Liver (tissue), 9 donors: ENCODE measurements around the gene HOXA7. TPM values are rescaled to one million over a fixed set of nuclear protein-coding genes. Genes with fewer than 3 reads are reported as not detected.

Experiments used
- DNase-seq: peaks from one replicate; pipeline ENCODE4 v3.0.0-alpha.2; 2017; ENCODE audit warnings: low spot score
- H3K27ac ChIP-seq, 2 donors: one replicate each; pipeline ENCODE4 v1.7.0; 2013; ENCODE audit warnings: inconsistent platforms in 2 of 2, low read length in 2 of 2, control low read depth in 1 of 2, low read depth in 1 of 2, mild to moderate bottlenecking in 1 of 2
- H3K27me3 ChIP-seq, 4 donors: one replicate each; pipeline versions ENCODE4 v1.6.1 to v1.7.0; 2013; ENCODE audit warnings: low read length in 3 of 4, inconsistent platforms in 1 of 4, mild to moderate bottlenecking in 1 of 4, moderate library complexity in 1 of 4; ENCODE audit not compliant: control insufficient read depth in 4 of 4, insufficient read depth in 4 of 4
- H3K36me3 ChIP-seq, 4 donors: one replicate each; pipeline versions ENCODE4 v1.6.1 to v1.7.0; 2013; ENCODE audit warnings: low read length in 3 of 4, mild to moderate bottlenecking in 3 of 4, low read depth in 1 of 4, moderate library complexity in 1 of 4; ENCODE audit not compliant: control insufficient read depth in 4 of 4, insufficient read depth in 3 of 4
- H3K4me1 ChIP-seq, 4 donors: one replicate each; pipeline versions ENCODE4 v1.6.1 to v1.7.0; 2013; ENCODE audit warnings: low read length in 3 of 4, mild to moderate bottlenecking in 3 of 4, moderate library complexity in 1 of 4; ENCODE audit not compliant: control insufficient read depth in 4 of 4, insufficient read depth in 4 of 4
- H3K4me3 ChIP-seq, 3 donors: one replicate each; pipeline versions ENCODE4 v1.6.1 to v1.7.0; 2013; ENCODE audit warnings: low read length in 3 of 3, control low read depth in 1 of 3, low read depth in 1 of 3, mild to moderate bottlenecking in 1 of 3
- H3K9ac ChIP-seq, 2 donors: one replicate each; pipeline ENCODE4 v1.7.0; 2013; ENCODE audit warnings: low read length in 2 of 2, mild to moderate bottlenecking in 2 of 2, moderate library complexity in 2 of 2, control low read depth in 1 of 2, low read depth in 1 of 2
- H3K9me3 ChIP-seq, 4 donors: one replicate each; pipeline versions ENCODE4 v1.6.1 to v1.7.0; 2013; ENCODE audit warnings: low read length in 3 of 4; ENCODE audit not compliant: control insufficient read depth in 4 of 4
- ATF3 ChIP-seq: IDR thresholded peaks from 2 replicates; pipeline ENCODE4 v1.6.1; 2016; ENCODE audit warnings: antibody characterized with exemption
- EGR1 ChIP-seq, 2 donors: IDR thresholded peaks; 2 replicates each; pipeline ENCODE4 v1.6.1; 2016 to 2018; ENCODE audit warnings: antibody characterized with exemption in 2 of 2, low read depth in 2 of 2
- FOXA2 ChIP-seq: IDR thresholded peaks from 2 replicates; pipeline ENCODE4 v1.6.1; 2016; ENCODE audit warnings: antibody characterized with exemption
- GABPA ChIP-seq, 2 donors: IDR thresholded peaks in 1 of 2; conservative IDR thresholded peaks in 1 of 2; 2 replicates each; pipeline ENCODE4 v1.6.1; 2016; ENCODE audit warnings: antibody characterized with exemption in 2 of 2, mild to moderate bottlenecking in 1 of 2, moderate library complexity in 1 of 2
- HNF4A ChIP-seq, 2 donors: conservative IDR thresholded peaks; 2 replicates each; pipeline ENCODE4 v1.6.1; 2016; ENCODE audit warnings: antibody characterized with exemption in 2 of 2, mild to moderate bottlenecking in 2 of 2
- HNF4G ChIP-seq: IDR thresholded peaks from 2 replicates; pipeline ENCODE4 v1.6.1; 2016; ENCODE audit warnings: antibody characterized with exemption
- JUND ChIP-seq, 2 donors: IDR thresholded peaks; 2 replicates each; pipeline ENCODE4 v1.6.1; 2016; ENCODE audit warnings: antibody characterized with exemption in 2 of 2
- MAX ChIP-seq: IDR thresholded peaks from 2 replicates; pipeline ENCODE4 v1.6.1; 2016; ENCODE audit warnings: antibody characterized with exemption
- NR2F2 ChIP-seq: IDR thresholded peaks from 2 replicates; pipeline ENCODE4 v1.6.1; 2016; ENCODE audit warnings: antibody characterized with exemption
- RAD21 ChIP-seq, 2 donors: IDR thresholded peaks; 2 replicates each; pipeline ENCODE4 v1.6.1; 2016; ENCODE audit warnings: antibody characterized with exemption in 2 of 2, mild to moderate bottlenecking in 2 of 2
- REST ChIP-seq: IDR thresholded peaks from 2 replicates; pipeline ENCODE4 v1.6.1; 2016; ENCODE audit warnings: antibody characterized with exemption, mild to moderate bottlenecking
- RXRA ChIP-seq, 2 donors: IDR thresholded peaks; 2 replicates each; pipeline ENCODE4 v1.6.1; 2017 to 2018; ENCODE audit warnings: antibody characterized with exemption in 2 of 2, mild to moderate bottlenecking in 1 of 2
- WGBS: extraction: QIAGEN DNeasy Blood & Tissue Kit; methylation state at CpG from one replicate; pipeline ENCODE4 v1.1.7; 2013; 5-methylcytosine and 5-hydroxymethylcytosine counted together
- polyA plus RNA-seq, 2 donors: library from polyadenylated mRNA; stranded (reverse) in 1 of 2; unstranded in 1 of 2; fragments of 200-250 nt in 1 of 2; fragments of >200 nt in 1 of 2; fragmentation: Nextera tagmentation in 1 of 2; extraction: Ambion mirVana in 1 of 2; gene quantifications; one replicate each; pipeline versions ENCODE4 v1.2.1 to v1.2.3, GENCODE V29; 2013 to 2015
- total RNA-seq, 2 donors: library from RNA; depleted of rRNA; stranded (reverse); fragments of >200 nt; gene quantifications; one replicate each; pipeline ENCODE4 v1.2.3, GENCODE V29; 2014
- donor health status: healthy.
- donor health status: healthy.
- donor health status: healthy.
- donor health status: healthy.
- donor health status: healthy.

The HOXA7 gene
- total and polyA plus RNA-seq, 4 donors: under 0.01 to 0.05 TPM; not detected in 2

- WGBS: 31% methylated on average over 27 of the region's 27 CpGs
- H3K4me3 ChIP-seq: no peak overlapping the region
- peaks cover 10 to 48% (median 24%) of the 10 kb centered on the region in 4 donors for H3K27me3 ChIP-seq
- H3K4me1 ChIP-seq: peaks cover 11 to 34% (median 17%) of the 10 kb centered on the region in 4 donors
- H3K9me3 ChIP-seq: peaks cover 0 to 6% (median 0%) of the 10 kb centered on the region in 4 donors
- no peak overlapping the region for H3K9ac ChIP-seq
- TF ChIP-seq FOXA2 (no peak), RAD21 (IDR thresholded peaks at IDR 0.05) (no peak), NR2F2 (no peak), ATF3 (no peak), GABPA (IDR thresholded peaks at IDR 0.05 in 1 of 2, conservative IDR thresholded peaks at IDR 0.05 in 1 of 2) (no peak), JUND (IDR thresholded peaks at IDR 0.05) (no peak), HNF4G (no peak), RXRA (IDR thresholded peaks at IDR 0.05) (no peak), MAX (no peak)
- no peak for DNase-seq
- no peak overlapping the region for H3K27ac ChIP-seq
- no peaks in the 10 kb centered on the region for H3K36me3 ChIP-seq
Measured at GRCh38 chr7:27159266-27160144, 3.0 kb upstream of the HOXA7 start.

- Histone ChIP-seq H3K36me3 (no peaks in the 10 kb centered on the region), H3K9me3 (peaks cover 0 to 5% (median 0%) of the 10 kb centered on the region in 4 donors), H3K4me3 (no peak overlapping the region), H3K27ac (no peak overlapping the region), H3K9ac (no peak overlapping the region), H3K4me1 (peaks cover 11 to 30% (median 17%) of the 10 kb centered on the region in 4 donors), H3K27me3 (peaks cover 14 to 47% (median 28%) of the 10 kb centered on the region in 4 donors)
- 14% methylated on average over 35 of the region's 35 CpGs for WGBS
- TF ChIP-seq EGR1 (IDR thresholded peaks at IDR 0.05; ENCODE audit: low read depth in 2 of 2) (no peak), HNF4A (conservative IDR thresholded peaks at IDR 0.05) (no peak), RXRA (IDR thresholded peaks at IDR 0.05) (no peak), RAD21 (IDR thresholded peaks at IDR 0.05) (no peak), REST (no peak)
- no peak for DNase-seq
Measured at GRCh38 chr7:27158436-27159265, 2.2 kb upstream of the HOXA7 start.
